HCT116 (cell line): Measurements from ENCODE around the gene DOCK1. TPM values are rescaled to one million over a fixed set of nuclear protein-coding genes. Genes with fewer than 3 reads are reported as not detected.

Experiments
- ATAC-seq: fragments of 200-7000 bp; cut with Tn5 transposase; 2 replicates; pipeline ENCODE4 v1.9.1; 2020; ENCODE audit warnings: mild to moderate bottlenecking, moderate library complexity
- BruUV-seq: library from RNA; stranded (reverse); fragments of 400-500 nt; replicated peaks from 2 replicates; lab custom pipeline; 2021; lab: Mats Ljungman, UMichigan
- CTCF ChIA-PET: fragments of 300-600 bp; sonication (Branson Sonifier 250); formaldehyde crosslinking; loops from one replicate; lab custom pipeline; 2021; ENCODE audit warnings: antibody characterized with exemption; lab: Charles Lee
- POLR2A ChIA-PET: fragments of 300-600, 350-600 bp; sonication (Branson Sonifier 250); formaldehyde crosslinking; loops from one replicate; lab custom pipeline; 2021; ENCODE audit warnings: antibody characterized with exemption; lab: Charles Lee
- RAD21 ChIA-PET, 2 experiments: fragments of 300-600 bp; sonication (Branson Sonifier 250); formaldehyde crosslinking; loops; one replicate each; lab custom pipeline; 2023; ENCODE audit warnings: low total read pairs in 2 of 2; ENCODE audit not compliant: uncharacterized antibody in 2 of 2, unreplicated experiment in 2 of 2, low non-redundant PET in 1 of 2; lab: Charles Lee
- DNase-seq: peaks from one replicate; pipeline ENCODE4 v3.0.0-alpha.2; 2010; ENCODE audit warnings: low read depth, low spot score
- H2AFZ ChIP-seq: fragments of 200-600 bp; shearing (Covaris generic), sonication (generic); 2 replicates; pipeline ENCODE4 v1.6.1; 2017; ENCODE audit warnings: low read depth, mixed run types, mixed read lengths, antibody characterized with exemption, low read length; ENCODE audit not compliant: poor library complexity, severe bottlenecking
- H3K27ac ChIP-seq: 2 replicates; pipeline ENCODE4 v1.5.1; 2012; ENCODE audit warnings: low read depth, low read length
- H3K27me3 ChIP-seq: fragments of 200-600 bp; sonication (generic); 2 replicates; pipeline ENCODE4 v1.6.1; 2016; ENCODE audit warnings: mixed run types, low read length, mixed read lengths; ENCODE audit not compliant: insufficient read depth
- H3K36me3 ChIP-seq, 2 experiments: fragments of 200-500 bp in 1 of 2; fragments of 200-600 bp in 1 of 2; sonication (Bioruptor generic) in 1 of 2; sonication (generic) in 1 of 2; 2 replicates each; pipeline versions ENCODE4 v1.5.1 to v1.6.1; 2014 to 2016; ENCODE audit warnings: low read length in 2 of 2, inconsistent platforms in 1 of 2, mixed read lengths in 1 of 2, mixed run types in 1 of 2; ENCODE audit not compliant: insufficient read depth in 2 of 2, control insufficient read depth in 1 of 2
- H3K4me1 ChIP-seq, 2 experiments: fragments of 200-600 bp in 1 of 2; sonication (generic) in 1 of 2; 2 replicates each; pipeline versions ENCODE4 v1.5.1 to v1.6.1; 2012 to 2017; ENCODE audit warnings: low read length in 2 of 2, inconsistent platforms in 1 of 2, mild to moderate bottlenecking in 1 of 2, mixed read lengths in 1 of 2, mixed run types in 1 of 2, moderate library complexity in 1 of 2; ENCODE audit not compliant: insufficient read depth in 2 of 2, control insufficient read depth in 1 of 2
- H3K4me2 ChIP-seq: fragments of 200-600 bp; sonication (generic); 2 replicates; pipeline ENCODE4 v1.6.1; 2017; ENCODE audit warnings: mixed run types, low read length, mixed read lengths
- H3K4me3 ChIP-seq, 2 experiments: fragments of 200-600 bp in 1 of 2; sonication (generic) in 1 of 2; replicated peaks in 1 of 2; 2 replicates each; pipeline ENCODE4 v1.5.1; 2011 to 2016; ENCODE audit warnings: low read length in 2 of 2, control low read depth in 1 of 2, low read depth in 1 of 2, mild to moderate bottlenecking in 1 of 2, mixed read lengths in 1 of 2, mixed run types in 1 of 2
- H3K79me2 ChIP-seq: fragments of 200-600 bp; sonication (generic); 2 replicates; pipeline ENCODE4 v1.6.1; 2017; ENCODE audit warnings: mild to moderate bottlenecking, mixed run types, low read length, moderate library complexity, mixed read lengths; ENCODE audit not compliant: insufficient read depth
- H3K9ac ChIP-seq: fragments of 200-600 bp; sonication (generic); 2 replicates; pipeline ENCODE4 v1.6.1; 2016; ENCODE audit warnings: low read length, mixed read lengths
- H3K9me2 ChIP-seq: fragments of 200-600 bp; sonication (generic), shearing (Covaris generic); 2 replicates; pipeline ENCODE4 v1.6.1; 2017; ENCODE audit warnings: mixed run types, mild to moderate bottlenecking, moderate library complexity; ENCODE audit not compliant: insufficient read depth
- H3K9me3 ChIP-seq, 2 experiments: fragments of 200-500 bp in 1 of 2; fragments of 200-600 bp in 1 of 2; sonication (Bioruptor generic) in 1 of 2; sonication (generic) in 1 of 2; 2 replicates each; pipeline ENCODE4 v1.6.1; 2014 to 2017; ENCODE audit warnings: low read length in 2 of 2, mixed read lengths in 2 of 2, inconsistent platforms in 1 of 2, low read depth in 1 of 2, mild to moderate bottlenecking in 1 of 2, mixed run types in 1 of 2, moderate library complexity in 1 of 2; ENCODE audit not compliant: control insufficient read depth in 1 of 2, insufficient read depth in 1 of 2
- H4K20me1 ChIP-seq: fragments of 200-600 bp; sonication (generic), shearing (Covaris generic); 2 replicates; pipeline ENCODE4 v1.6.1; 2017; ENCODE audit warnings: mixed run types, mild to moderate bottlenecking, moderate library complexity; ENCODE audit not compliant: insufficient read depth
- EGR1 ChIP-seq: IDR thresholded peaks from 2 replicates; pipeline ENCODE4 v1.6.1; 2012; ENCODE audit warnings: low read depth
- ELF1 ChIP-seq: IDR thresholded peaks from 2 replicates; pipeline ENCODE4 v1.6.1; 2012; ENCODE audit warnings: low read depth, borderline replicate concordance
- FOSL1 ChIP-seq: IDR thresholded peaks from 2 replicates; pipeline ENCODE4 v1.6.1; 2012; ENCODE audit warnings: low read depth
- JUND ChIP-seq: IDR thresholded peaks from 2 replicates; pipeline ENCODE4 v1.6.1; 2012
- POLR2A ChIP-seq: IDR thresholded peaks from 2 replicates; pipeline ENCODE4 v1.7.0; 2011; ENCODE audit warnings: borderline replicate concordance; ENCODE audit not compliant: insufficient read depth, insufficient read length; ENCODE audit errors: extremely low read depth
- SIN3A ChIP-seq: IDR thresholded peaks from 2 replicates; pipeline ENCODE4 v1.6.1; 2012; ENCODE audit warnings: low read depth
- SP1 ChIP-seq: IDR thresholded peaks from 2 replicates; pipeline ENCODE4 v1.6.1; 2012; ENCODE audit warnings: low read depth
- SRF ChIP-seq: IDR thresholded peaks from 2 replicates; pipeline ENCODE4 v1.6.1; 2012; ENCODE audit warnings: low read depth
- YY1 ChIP-seq: IDR thresholded peaks from 2 replicates; pipeline ENCODE4 v1.6.1; 2011; ENCODE audit warnings: low read length, low read depth, moderate library complexity, mild to moderate bottlenecking; ENCODE audit not compliant: insufficient replicate concordance; ENCODE audit errors: extremely low read depth
- ZNF274 ChIP-seq: fragments of 200-500 bp; sonication (Bioruptor generic); IDR thresholded peaks from 2 replicates; pipeline ENCODE4 v1.6.1; 2014; ENCODE audit warnings: mild to moderate bottlenecking, low read depth, low read length, inconsistent platforms
- intact Hi-C: fragments of 100-400 bp; cut with micrococcal nuclease; formaldehyde crosslinking; loops from 2 replicates; pipeline ENCODE4 v1.10.0; 2022
- total RNA-seq: library from RNA; stranded (reverse); gene quantifications from one replicate; pipeline ENCODE4 v1.2.1, GENCODE V29; 2021; ENCODE audit not compliant: unreplicated experiment
- TF ChIP-seq, protein P1 (sequence below): IDR thresholded peaks from 2 replicates; pipeline ENCODE4 v1.6.1; 2012
- TF ChIP-seq, protein P2 (sequence below): IDR thresholded peaks from 2 replicates; pipeline ENCODE4 v1.6.1; 2012; ENCODE audit warnings: low read depth

DOCK1 gene
- total RNA-seq, 1 experiment from 2014 or later = 46.5 TPM

DNA sequence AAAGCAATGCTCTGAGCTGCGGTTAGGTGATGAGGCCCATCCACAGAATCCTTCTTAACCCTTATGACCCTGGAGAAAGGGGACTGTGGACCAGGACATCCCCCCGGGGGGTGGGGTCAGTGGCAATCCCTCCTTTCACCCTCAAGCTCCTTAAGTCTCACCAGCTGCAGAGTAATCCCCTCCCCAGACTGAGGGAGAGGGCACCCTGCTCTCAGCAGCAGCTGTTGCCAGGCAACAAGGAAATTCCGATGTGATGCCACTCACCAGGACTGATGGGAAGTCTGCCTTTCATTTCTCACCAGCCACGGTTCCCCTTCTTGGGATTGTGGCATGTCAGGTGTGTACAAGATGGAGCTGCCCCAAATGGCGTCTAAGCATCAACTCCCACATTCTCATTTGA, 129.6 kb downstream of the DOCK1 start:
- Histone ChIP-seq H3K9me2 (no peaks in the 10 kb centered on the region), H3K4me2 (no peak overlapping the region), H3K4me3 (no peak overlapping the region), H3K9ac (no peak overlapping the region), H3K27me3 (no peaks in the 10 kb centered on the region), H4K20me1 (no peaks in the 10 kb centered on the region), H3K9me3 (no peaks in the 10 kb centered on the region), H3K36me3 (peaks cover 10 to 12% of the 10 kb centered on the region in 2 experiments)
- CTCF ChIA-PET = no interaction called here
- ATAC-seq = no peak
- BruUV-seq = no TSS peak
- intact Hi-C loops = no loop called here
- POLR2A ChIA-PET = no interaction called here
- TF ChIP-seq, protein P1, sequence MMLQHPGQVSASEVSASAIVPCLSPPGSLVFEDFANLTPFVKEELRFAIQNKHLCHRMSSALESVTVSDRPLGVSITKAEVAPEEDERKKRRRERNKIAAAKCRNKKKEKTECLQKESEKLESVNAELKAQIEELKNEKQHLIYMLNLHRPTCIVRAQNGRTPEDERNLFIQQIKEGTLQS = no peak
- TF ChIP-seq SIN3A (no peak), JUND (no peak), EGR1 (no peak), SP1 (no peak), ZNF274 (no peak), ELF1 (no peak), YY1 (no peak), FOSL1 (no peak), POLR2A (no peak), SRF (no peak)
- TF ChIP-seq, protein P2, sequence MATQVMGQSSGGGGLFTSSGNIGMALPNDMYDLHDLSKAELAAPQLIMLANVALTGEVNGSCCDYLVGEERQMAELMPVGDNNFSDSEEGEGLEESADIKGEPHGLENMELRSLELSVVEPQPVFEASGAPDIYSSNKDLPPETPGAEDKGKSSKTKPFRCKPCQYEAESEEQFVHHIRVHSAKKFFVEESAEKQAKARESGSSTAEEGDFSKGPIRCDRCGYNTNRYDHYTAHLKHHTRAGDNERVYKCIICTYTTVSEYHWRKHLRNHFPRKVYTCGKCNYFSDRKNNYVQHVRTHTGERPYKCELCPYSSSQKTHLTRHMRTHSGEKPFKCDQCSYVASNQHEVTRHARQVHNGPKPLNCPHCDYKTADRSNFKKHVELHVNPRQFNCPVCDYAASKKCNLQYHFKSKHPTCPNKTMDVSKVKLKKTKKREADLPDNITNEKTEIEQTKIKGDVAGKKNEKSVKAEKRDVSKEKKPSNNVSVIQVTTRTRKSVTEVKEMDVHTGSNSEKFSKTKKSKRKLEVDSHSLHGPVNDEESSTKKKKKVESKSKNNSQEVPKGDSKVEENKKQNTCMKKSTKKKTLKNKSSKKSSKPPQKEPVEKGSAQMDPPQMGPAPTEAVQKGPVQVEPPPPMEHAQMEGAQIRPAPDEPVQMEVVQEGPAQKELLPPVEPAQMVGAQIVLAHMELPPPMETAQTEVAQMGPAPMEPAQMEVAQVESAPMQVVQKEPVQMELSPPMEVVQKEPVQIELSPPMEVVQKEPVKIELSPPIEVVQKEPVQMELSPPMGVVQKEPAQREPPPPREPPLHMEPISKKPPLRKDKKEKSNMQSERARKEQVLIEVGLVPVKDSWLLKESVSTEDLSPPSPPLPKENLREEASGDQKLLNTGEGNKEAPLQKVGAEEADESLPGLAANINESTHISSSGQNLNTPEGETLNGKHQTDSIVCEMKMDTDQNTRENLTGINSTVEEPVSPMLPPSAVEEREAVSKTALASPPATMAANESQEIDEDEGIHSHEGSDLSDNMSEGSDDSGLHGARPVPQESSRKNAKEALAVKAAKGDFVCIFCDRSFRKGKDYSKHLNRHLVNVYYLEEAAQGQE = no peak
- TF ChIP-seq, all 23 proteins: peak for 0
- RAD21 ChIA-PET = no interaction called here
- no peak for DNase-seq
- no peaks in the 10 kb centered on the region for H3K79me2 ChIP-seq
- H3K4me1 ChIP-seq = no peaks in the 10 kb centered on the region
- no peak overlapping the region for H3K27ac ChIP-seq
- H2AFZ ChIP-seq = no peak overlapping the region
